ENCODE measurements around the gene NGLY1. TPM values are rescaled to one million over a fixed set of nuclear protein-coding genes. Genes with fewer than 3 reads are reported as not detected.
A peak's percentile ranks its signal among the peaks of the same experiment; 100 is the strongest.

The NGLY1 gene
- total RNA-seq, 1 experiment from 2014 or later, result 13.4 TPM

DNA sequence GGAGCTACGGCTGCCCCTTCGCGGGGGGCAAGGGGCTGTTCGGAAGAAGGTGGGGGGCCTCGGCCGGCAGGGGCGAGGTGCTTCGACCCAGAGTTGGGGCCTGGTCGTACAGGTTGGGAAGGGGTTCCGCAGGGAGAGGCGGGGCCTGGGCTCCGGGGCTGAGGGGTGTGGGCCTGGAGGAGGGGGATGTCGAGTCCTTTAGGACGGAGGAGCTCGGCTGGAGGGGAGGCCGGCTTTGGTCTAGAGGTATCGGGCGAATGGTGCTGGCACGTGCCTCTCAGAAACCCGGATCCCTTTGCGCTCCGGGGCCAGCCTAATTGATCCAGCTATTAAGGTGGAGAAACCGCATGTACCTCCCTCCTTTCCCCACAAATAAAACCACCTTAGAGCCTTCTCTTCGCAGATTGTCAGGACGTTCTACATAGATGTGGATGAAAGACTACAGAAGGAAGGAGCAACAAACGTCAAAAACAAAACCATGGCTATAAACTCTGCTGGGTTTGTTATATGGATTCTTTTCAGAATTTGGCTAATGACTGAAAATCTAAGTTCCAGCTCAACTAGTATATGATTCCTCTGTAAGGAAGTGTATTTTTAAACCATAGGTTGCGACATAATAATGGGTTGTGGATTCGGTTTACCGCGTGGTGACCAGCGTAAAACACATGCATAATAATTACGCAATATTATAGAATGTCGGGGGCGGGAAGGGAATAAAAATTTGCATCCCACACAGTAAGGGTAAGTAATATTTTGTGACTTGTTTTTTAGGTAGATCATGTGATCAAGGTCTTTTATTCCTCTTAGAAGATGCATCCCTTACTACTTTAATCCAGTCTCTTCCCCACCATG is 644 bp upstream of the NGLY1 start:
- DNase-seq (ENCODE audit: low spot score), result peak; percentile 6

DNA sequence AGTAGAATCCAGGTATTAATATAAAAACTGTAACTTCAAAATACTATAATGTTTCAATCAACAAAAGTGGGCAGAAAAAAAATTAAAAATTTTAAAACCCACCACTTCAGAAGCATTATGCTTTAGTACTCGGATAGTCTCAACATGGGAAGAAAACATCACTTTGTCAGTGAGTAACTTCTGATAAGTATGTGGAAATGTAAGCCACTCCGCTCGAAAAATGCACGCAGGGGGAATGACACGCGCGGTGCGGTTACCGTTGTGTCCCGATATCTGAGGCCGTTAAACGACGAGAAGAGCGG is 656 bp downstream of the NGLY1 start:
- no peak for DNase-seq (ENCODE audit: low spot score)

DNA sequence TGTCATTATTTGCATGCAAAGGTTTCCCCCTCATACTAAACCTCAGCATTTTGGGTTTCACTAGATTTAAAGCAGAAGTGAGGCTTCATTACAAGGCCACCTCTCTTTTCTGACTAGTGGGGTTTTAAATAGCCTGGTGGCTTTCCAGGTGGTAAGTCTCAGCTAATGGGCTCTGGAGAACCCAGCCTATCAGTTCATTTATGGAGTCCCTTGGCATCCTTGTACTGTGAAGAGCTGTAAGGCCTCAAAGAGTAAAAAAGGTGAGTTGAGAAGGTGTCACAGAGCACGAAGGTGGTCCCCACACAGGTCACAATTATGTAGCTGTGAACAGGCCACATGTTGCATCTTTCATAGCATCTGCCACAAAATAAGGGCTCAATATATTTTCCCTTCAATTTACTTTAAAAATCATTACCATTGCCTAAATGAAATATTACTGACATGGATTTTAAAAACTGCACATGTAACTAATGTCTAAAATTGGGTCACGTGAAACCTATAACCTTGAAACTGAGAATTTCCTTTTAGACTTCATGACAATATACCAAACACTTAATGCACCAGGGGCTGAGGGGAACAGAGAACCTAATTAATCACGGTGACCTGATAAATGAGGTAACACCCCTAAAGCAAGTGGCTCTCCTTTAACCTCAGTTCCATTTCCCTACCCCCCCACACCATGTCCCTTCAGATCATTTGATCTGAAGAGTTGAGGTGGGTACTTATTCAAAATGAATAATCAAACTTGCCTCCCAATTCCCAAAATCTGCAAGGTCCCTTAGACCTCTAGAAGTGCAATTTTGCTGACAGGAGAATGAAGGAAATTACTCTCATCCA is 1.3 kb downstream of the NGLY1 start:
- no peak for DNase-seq (ENCODE audit: low spot score)

DNA sequence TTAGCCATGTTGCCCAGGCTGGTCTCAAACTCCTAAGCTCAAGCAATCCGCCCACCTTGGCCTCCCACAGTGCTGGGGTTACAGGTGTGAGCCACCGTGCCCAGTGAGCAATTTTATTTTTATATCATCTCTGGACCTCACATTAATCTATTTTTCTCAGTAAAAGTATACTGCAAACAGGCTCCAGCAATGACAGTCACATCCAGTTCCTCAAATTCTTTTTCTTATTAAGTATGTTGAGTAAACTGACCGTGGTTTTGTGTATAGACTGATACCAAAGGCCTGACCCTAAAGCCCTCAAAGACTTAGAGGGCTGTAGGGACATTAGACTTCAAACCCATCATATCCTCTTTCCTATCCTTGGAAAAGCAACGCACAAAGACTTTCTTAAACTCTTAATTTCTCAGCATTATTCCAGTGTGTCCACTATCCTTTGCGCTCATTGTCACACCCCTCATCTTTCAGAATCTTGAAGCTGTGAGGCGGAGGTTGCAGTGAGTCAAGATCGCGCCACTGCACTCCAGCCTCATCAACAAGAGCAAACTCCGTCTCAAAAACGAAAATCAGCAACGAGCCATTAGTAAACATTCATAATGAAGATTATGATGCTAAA is 2.0 kb downstream of the NGLY1 start:
- no peak for DNase-seq (ENCODE audit: low spot score)

DNA sequence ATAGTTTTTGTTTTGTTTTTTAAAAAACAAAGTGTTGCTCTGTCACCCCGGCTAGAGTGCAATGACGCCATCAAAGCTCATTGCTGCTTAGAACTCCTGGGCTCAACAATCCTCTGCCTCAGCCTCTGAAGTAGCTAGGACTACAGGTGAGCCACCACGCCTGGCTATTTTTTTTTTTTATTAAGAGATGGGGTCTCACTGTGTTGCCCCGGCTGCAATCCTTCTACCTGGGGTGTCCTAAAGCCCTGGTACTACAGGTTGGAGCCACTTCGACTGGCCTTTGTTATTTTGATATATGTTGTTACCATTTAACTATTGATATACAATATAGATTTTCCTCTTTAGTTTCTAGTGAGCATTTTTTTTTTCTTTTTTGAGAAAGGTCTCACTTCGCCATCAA is 2.6 kb downstream of the NGLY1 start:
- DNase-seq (ENCODE audit: low spot score), result no peak

DNA sequence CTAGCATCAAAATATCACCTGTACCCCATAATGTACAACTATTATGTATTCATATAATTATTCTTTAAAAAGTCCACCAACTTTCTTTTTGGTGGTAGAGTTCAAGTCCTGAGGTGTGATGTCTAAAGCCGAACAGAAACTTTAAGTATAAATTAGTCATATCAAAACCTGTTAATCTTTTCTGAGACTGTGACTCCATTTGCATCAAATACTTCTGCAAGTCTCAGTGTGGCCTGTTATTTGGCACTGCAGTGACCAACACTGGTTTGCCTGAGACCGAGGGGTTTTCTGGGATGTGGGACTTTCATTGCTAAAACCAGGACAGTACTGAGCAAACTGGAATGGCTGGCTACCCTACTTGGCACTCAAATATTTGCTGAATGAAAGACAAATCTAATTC is 7.3 kb downstream of the NGLY1 start:
- DNase-seq (ENCODE audit: low spot score), result no peak

DNA sequence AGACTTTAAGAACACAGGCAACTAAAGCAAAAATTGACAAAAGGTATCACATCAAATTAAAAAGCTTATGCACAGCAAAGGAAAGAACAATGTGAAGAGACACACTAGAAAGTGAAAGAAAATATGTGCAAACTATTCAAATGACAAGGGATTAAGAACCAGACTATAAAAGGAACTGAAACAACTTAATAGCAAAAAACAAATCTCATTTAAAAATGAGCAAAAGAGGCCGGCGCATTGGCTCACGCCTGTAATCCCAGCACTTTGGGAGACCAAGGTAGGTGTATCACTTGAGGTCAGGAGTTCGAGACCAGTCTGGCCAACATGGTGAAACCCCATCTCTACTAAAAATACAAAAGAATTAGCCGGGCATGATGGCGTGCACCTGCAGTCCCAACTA is 14.4 kb downstream of the NGLY1 start:
- no peak for DNase-seq (ENCODE audit: low spot score)

DNA sequence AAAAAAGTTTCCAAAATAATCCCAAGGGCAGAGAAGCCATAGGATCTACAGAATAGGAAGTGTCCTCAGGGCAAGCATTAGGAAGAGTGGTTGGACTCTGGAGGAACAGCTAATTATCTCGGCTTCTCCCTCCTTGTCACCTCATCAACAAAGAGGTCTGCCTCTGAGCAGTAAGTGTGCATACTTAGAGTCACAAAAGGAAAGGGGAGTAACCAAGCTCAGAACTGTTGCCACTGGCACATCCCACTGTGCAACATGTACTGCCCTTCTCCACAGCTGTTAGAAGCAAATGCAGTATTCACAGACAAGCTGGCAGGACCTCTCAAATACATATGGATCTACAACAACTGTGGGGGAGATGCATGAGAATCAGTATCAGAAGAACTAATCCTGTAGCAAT is 31.5 kb downstream of the NGLY1 start:
- DNase-seq (ENCODE audit: low spot score), result no peak

DNA sequence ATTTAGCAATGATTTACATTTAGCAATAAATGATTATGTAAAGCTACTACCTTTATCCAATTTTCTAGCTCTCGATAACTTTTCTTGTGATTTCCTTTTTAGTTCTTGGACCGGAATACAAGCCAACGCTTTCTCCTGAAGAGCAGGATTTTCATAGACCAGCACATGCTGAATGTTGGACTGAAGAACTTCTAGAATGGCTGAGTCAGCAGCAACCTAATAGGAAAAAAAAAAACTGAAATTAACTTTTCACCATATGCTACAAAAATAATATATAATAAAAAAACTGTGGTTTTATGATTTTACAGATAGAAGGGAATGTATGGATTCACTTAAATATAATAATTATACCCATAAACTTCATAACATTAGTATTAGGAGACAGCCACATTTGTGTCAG is 32.2 kb downstream of the NGLY1 start:
- DNase-seq (ENCODE audit: low spot score), result no peak

DNA sequence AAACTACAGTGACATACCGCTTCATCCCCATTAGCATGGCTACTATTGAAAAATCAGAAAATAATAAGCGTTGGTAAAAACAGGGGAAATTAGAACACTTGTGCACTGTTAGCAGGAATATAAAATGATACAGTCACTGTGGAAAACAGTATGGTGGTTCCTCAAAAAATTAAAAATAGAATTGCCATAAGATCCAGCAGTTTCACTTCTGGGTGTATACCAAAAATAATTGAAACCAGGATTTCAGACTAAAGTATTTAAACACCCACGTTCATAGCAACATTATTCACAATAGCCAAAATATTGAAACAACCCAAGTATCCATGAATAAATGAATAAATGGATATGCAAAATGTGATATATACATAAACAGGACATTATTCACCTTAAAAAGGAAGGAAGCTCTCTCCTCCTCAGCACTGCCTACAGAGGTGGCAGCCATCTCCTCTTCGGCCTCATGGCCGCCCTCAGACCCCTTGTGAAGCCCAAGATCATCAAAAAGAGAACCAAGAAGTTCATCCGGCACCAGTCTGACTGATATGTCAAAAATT is 34.1 kb downstream of the NGLY1 start:
- DNase-seq (ENCODE audit: low spot score), result no peak

DNA sequence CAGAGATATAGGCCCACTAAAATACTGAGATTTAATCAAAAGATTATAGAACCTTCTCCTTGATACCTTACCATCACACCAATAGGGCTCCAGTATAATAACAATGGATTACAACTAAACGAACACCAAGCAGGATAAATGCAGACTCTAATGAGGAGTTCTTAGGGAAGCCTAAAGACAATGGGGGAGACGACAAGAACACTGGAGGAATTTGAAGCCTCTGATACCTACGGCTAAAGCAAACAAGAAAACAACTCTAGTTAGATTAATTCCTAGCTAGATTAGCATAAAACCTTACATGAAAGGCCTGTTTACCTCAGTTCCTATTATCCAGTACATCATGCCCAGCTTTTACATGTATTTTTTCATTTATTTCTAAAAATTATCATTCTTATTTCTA is 35.1 kb downstream of the NGLY1 start:
- DNase-seq (ENCODE audit: low spot score), result no peak

DNA sequence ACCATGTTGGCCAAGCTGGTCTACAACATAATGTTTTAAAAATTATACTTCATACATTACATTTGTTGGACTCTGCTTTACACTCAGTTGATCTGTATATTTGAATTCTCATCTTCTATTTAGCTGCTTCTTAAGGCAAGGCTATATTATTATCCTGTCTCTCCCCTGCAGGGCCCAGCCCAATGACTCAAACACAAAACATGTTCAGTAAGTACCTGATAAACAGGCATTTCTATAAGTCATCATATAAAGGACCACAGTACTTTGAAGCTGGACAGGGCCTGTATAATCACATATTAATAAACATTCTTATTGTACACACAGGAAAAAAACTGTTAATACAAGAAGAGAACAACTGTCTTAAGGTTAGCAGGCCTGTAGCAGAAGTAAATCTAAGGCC is 36.2 kb downstream of the NGLY1 start:
- DNase-seq (ENCODE audit: low spot score), result no peak

DNA sequence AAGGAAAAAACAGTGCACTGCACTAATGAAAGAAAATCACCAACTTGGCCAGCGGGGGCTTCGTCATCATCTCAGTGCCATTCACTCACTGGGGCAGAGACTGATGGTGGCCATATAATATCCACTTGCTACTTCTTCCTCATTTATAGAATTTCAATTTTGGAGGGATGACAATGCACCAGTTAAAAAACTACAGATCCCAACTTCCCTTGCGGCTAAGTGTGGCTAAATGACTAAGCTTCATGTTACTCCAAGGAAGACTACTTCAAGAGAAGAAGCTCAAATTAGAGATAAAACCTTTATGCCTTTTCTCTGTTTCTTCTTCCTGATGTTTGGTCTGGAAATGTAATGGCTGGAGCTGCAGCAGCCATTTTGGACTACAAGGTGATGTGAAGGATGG is 38.8 kb downstream of the NGLY1 start:
- DNase-seq (ENCODE audit: low spot score), result no peak

DNA sequence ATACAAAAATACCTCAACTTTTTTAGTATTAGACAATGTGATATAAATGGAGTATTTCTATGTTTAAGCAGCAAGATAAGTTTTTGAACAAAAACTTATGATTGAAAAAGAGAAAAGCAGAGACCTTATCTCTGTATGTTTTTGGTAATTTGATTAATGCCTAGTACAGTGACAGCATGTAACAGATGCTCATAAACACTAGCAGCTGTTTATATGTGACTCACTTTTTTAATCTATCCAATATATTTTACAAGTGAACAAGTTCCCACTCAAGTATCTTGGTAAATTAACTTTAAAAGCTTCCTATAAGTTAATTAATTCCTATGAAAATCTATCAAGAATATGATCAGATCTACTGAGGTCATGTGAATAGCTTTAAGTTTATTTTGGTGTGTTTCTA is 55.1 kb downstream of the NGLY1 start:
- DNase-seq (ENCODE audit: low spot score), result no peak

DNA sequence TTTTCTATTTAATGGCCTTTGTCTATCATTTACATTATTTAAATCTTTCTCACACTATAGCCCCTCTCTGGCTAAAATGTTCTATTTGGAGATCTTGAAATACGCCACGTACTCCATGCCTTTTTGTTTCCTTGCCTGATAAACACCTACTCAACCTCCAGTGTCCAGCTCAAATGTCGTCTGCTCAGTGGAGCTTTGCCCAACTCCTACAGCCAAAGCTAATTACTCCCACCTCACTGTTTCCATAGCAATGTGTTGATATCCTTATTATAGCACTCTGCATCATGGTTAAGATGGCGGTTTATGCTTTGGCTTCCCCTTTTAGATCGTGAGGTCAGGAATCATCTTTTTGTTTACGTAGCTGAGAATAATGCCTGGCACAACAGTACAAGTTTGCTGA is 55.9 kb downstream of the NGLY1 start:
- DNase-seq (ENCODE audit: low spot score), result no peak

DNA sequence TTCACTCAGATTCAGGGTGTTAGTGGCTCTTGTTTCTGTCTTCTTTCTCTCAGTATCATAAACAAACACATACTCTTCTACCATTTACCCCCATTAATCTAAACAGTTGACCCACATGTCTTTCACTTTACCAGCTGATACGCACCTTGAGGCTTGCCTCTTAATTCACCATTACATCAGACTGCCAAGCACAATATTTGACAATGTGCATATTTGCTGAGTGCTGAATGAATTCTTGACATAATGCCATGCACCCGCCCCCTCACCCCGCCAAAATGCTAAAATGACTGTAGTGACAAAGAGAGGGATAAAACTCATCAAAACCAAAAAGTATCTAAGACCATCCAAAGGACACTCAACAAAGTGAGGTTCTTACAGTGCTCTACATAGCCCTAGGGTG is 57.4 kb downstream of the NGLY1 start:
- no peak for DNase-seq (ENCODE audit: low spot score)

DNA sequence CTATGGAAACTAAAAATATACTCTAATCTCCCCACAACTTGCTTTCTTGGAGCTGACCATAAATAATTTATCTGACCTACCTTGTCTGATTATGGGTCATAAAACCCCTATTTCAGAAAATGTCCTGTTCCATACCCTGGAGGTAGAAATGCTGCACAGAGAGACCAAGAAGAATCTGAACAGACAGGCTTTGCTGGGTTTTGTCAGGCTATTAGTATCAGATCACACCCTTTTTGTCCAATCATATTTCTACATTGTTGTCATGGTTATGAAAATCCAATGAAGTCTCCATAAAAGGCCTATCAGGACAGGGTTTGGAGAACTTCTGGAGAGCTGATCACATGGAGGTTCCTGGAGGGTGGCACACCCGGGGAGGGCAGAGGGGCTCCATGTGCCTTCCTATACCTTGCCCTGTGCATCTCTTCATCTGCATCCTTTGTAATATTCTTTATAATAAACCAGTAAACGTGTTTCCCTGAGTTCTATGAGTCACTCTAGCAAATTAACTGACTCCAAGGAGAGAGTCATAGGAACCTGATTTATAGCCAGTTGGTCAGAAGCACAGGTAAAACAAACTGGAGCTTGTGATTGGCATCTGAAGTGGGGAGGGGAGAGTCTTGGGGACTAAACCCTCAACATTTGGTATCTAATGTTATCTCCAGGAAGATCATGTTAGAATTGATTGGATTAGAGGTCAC is 58.1 kb downstream of the NGLY1 start:
- DNase-seq (ENCODE audit: low spot score), result no peak

DNA sequence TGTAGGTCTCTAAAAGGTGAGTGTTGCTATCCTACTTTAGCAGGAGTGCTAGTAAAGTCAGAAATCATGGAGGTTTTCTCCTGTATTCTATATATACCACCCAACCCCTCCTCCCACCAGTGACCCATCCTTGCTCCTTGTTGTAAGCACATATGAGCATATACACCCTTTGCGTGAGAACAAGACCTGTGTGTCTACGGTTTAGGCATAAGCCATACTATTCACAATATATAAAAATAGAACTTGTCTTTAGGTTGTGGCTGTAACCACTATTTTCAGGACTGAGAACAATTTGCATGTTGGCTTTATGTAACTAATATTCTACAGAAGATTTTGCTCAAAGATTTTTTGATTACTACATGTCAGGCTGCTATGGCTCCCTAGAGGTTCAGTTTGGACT is 59.4 kb downstream of the NGLY1 start:
- DNase-seq (ENCODE audit: low spot score), result no peak

DNA sequence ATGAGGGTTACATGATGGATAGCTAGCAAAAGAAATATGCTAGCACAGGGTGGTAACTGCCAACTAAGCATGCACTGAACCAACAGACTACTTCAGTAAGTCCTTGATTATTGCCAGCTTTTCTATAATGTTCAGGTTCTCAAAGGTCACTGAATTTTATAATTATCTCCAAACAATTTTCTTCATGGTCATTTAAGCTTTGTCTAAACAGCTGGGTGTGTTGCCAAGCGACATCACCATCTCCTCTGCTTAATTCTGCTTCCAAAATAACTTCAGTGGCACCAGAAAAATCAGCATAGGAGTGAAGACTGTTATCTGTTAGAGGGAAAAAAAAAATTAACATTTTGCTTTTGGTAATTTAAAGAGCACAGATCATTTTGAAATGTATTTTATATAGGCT is 63.9 kb downstream of the NGLY1 start:
- DNase-seq (ENCODE audit: low spot score), result no peak

DNA sequence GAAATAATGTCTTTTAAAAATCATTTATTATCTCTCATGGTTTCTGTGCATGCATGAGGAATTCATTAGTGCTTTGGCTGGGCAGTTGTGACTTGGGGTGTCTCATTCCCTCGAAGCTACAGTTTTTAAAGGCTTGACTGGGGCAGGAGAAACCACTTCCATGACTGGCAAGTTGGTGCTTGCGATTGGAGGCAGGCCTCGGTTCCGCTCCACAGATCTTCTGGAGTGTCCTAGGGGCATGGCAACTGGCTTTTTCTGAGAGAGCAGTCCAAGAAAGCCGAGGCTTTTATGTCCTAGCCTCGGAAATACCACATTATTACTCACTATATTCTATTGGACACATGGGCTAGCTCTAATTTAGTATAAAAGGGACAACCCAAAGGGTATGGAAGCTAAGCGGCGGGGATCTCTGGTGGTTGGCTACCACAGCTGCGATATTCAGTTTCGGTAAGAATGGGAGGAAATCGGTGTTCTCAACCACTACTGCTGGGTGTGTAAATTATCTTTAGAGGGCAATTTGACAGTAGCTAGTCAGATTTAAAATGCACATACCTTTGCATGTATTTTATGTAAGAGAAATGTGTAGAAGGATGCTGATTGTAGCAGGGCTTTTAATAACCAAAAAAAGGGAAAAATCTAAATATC is 69.8 kb downstream of the NGLY1 start:
- DNase-seq (ENCODE audit: low spot score), result no peak

DNA sequence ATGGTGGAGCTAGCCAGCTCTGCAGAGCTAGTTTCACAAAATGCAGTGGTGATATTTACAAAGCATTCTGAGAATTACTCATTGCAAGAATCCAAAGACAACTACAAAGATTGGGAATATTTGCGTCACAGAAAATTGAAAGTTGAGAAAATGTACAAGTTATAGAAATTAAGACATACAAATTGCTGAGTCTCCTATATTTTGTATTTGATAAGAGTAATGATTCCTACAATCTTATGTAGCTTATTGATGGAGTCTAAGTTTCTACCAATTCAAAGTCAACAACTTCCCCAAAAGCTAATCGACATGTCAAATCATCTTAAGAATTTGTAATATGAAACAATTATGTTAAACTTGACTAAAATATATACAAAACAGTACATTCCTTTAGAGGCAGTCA is 72.2 kb downstream of the NGLY1 start:
- DNase-seq (ENCODE audit: low spot score), result no peak

DNA sequence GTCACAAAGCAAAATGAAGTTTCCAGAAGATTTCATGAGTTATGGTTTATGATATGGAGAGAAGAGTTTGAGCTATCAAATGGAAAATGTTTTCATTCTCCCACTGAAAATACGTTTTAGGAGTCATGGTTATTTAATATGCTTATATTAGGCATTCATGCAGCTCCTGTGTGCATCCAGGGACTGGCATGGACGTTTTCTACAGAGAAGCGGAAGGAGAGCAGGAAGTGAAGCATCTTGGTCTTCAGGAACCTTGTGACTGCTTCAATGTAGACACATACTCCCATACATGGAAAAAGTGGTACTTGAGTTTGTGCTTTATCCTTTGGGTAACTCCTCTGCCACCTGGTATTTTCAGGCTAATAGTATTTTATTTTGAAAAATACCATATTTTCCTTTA is 75.2 kb downstream of the NGLY1 start:
- DNase-seq (ENCODE audit: low spot score), result no peak

Measured in H4 (cell line).